T-helper 1 cell treated with Interleukin-12 subunit alpha and Interleukin-12 subunit beta and Interleukin-4 antibody, amounts not matched to agents 30 ng/mL and 1 ng/mL, for 36 hours (primary cell): ENCODE data around the gene GLDC. TPM values are rescaled to one million over a fixed set of nuclear protein-coding genes. Genes with fewer than 3 reads are reported as not detected.

ENCODE experiments used
- intact Hi-C: fragments of 100-400 bp; cut with micrococcal nuclease; formaldehyde crosslinking; loops from one replicate; pipeline ENCODE4 v1.15.1; 2024
- total RNA-seq: library from RNA; stranded (reverse); gene quantifications from 2 replicates; pipeline ENCODE4 v1.2.3, GENCODE V29; 2022

GLDC gene
- total RNA-seq, 1 donor from 2014 or later, result 3.1 TPM

- intact Hi-C loops, result no loop called here
These were observed 133.4 kb downstream of the GLDC start for GRCh38 chr9:6512085-6512657.

- intact Hi-C loops, result no loop called here
These were observed 139.0 kb downstream of the GLDC start for GRCh38 chr9:6506571-6506970.

- intact Hi-C loops, result no loop called here
These were observed 143.1 kb downstream of the GLDC start for GRCh38 chr9:6502399-6502798.

- intact Hi-C loops, result no loop called here
These were observed 143.9 kb downstream of the GLDC start for GRCh38 chr9:6501526-6502210.

GRCh38 chr9:6498982-6499381 lies 146.5 kb downstream of the GLDC start:
- intact Hi-C loops, result no loop called here

GRCh38 chr9:6495466-6495865 lies 150.1 kb downstream of the GLDC start:
- intact Hi-C loops, result no loop called here

GRCh38 chr9:6490863-6491262 lies 154.7 kb downstream of the GLDC start:
- intact Hi-C loops, result no loop called here

GRCh38 chr9:6489099-6489498 lies 156.4 kb downstream of the GLDC start:
- intact Hi-C loops, result no loop called here

- intact Hi-C loops, result no loop called here
These were observed 157.1 kb downstream of the GLDC start for GRCh38 chr9:6488395-6488794.

GRCh38 chr9:6484210-6484609 lies 161.3 kb downstream of the GLDC start:
- intact Hi-C loops, result no loop called here

Other genes with a start within 250 kb of the GLDC start
- gene UHRF2, start 232.5 kb downstream of the GLDC start, total RNA-seq, result 82.0 and 85.1 TPM in 2 replicates
- 54.3 and 60.0 TPM in 2 replicates for gene KDM4C, start 112.2 kb upstream of the GLDC start, total RNA-seq